ENCODE data around the gene PLA2G4E.

PLA2G4E gene

GRCh38 chr15:41940441-41940857 is 80.4 kb downstream of the PLA2G4E start:
- no peak for DNase-seq (ENCODE audit: low read depth)
- TF ChIP-seq, protein P1, sequence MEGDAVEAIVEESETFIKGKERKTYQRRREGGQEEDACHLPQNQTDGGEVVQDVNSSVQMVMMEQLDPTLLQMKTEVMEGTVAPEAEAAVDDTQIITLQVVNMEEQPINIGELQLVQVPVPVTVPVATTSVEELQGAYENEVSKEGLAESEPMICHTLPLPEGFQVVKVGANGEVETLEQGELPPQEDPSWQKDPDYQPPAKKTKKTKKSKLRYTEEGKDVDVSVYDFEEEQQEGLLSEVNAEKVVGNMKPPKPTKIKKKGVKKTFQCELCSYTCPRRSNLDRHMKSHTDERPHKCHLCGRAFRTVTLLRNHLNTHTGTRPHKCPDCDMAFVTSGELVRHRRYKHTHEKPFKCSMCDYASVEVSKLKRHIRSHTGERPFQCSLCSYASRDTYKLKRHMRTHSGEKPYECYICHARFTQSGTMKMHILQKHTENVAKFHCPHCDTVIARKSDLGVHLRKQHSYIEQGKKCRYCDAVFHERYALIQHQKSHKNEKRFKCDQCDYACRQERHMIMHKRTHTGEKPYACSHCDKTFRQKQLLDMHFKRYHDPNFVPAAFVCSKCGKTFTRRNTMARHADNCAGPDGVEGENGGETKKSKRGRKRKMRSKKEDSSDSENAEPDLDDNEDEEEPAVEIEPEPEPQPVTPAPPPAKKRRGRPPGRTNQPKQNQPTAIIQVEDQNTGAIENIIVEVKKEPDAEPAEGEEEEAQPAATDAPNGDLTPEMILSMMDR (IDR thresholded peaks at IDR 0.05; ENCODE audit: control insufficient read depth, insufficient read depth, low read depth, low read length, missing control alignments) = no peak
- no peak overlapping the region for H3K4me3 ChIP-seq (ENCODE audit: control insufficient read depth, low read depth, low read length)

- DNase-seq (ENCODE audit: low read depth) = no peak
- H3K4me3 ChIP-seq (ENCODE audit: control insufficient read depth, low read depth, low read length) = no peak overlapping the region
- TF ChIP-seq, protein P1 (IDR thresholded peaks at IDR 0.05; ENCODE audit: control insufficient read depth, insufficient read depth, low read depth, low read length, missing control alignments) = no peak
Observed at GRCh38 chr15:41939986-41940385, 80.9 kb downstream of the PLA2G4E start.

DNA sequence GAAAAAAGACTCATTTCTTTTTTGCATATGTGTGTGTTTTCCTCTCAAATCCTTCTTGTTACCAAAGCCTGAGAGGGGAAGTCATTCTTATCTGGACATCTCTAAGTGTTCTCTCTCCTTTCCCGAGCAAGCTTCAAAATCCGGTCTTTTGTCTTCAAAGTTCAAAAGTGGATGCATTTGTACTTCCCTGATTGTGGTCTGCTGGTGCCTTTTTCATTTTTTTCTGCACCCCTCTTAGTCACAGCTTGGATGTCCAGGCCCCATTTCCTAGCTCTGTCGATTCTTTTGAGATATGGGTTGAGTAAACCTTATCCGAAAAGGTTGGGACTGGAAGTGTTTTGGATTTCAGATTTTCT is 83.3 kb downstream of the PLA2G4E start:
- DNase-seq (ENCODE audit: low read depth) = no peak
- TF ChIP-seq, protein P1 (IDR thresholded peaks at IDR 0.05; ENCODE audit: control insufficient read depth, insufficient read depth, low read depth, low read length, missing control alignments) = no peak
- no peak overlapping the region for H3K4me3 ChIP-seq (ENCODE audit: control insufficient read depth, low read depth, low read length)

DNA sequence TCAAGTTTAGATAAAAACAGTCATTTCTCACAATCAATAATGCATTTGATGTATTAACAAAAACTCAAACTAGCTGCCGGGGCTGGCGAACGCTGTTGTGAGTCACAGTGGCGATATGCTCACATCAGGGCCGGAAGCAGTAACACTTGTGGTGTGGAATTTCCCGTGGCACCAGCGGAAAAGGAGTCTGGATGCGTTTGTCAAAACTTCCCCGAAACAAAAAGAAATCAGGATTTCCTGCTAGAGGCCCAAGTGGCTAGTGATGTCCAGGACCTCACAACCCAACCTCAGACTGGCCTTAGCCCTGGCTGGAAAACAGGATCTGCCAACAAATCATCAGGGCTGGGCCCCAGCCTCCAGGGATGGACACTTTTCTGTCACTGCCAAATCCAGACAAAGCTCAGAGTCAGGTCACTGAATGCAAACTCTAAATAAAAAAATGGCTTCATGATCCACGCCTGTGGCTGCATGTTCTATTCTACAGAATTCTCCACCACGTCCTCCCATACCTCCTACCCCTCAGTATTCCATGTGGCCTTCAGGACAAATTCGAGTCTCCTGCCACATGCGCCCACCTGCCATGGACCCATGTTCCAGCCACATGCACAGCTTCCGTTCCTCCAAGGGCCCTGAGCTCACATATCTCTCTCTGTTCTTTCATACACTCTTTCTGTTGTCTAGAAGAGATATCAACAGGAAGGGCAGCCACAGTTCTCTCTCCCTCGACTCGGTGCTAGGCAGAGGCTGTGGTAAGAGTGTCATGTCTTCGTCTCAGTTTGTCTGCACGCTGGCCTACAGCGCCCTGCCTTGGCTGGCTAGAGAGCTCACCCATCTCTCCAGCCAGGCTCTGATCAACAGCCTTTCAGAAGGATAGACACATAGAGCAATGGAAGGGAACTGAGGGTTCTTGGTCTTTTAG is 83.9 kb downstream of the PLA2G4E start:
- no peak overlapping the region for H3K4me3 ChIP-seq (ENCODE audit: control insufficient read depth, low read depth, low read length)
- TF ChIP-seq, protein P1 (IDR thresholded peaks at IDR 0.05; ENCODE audit: control insufficient read depth, insufficient read depth, low read depth, low read length, missing control alignments) = no peak
- no peak for DNase-seq (ENCODE audit: low read depth)

DNA sequence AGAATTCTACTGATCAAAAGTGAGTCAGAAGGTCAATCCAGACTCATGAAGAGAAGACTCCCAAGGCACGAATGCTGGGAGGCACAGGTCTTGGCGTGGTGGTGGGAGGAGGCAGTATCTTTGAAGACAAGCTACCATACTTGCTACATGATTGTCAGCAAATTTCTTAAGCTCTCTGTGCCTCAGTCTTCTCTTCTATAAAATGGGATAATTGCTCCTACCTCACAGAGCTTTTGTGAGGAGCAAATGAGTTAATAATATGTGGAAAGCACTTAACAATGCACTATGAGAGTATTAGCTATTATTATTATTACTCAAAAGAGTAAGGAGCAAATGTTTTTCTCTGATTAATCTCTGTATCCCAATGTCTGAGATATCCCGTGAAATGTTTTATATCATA is 84.7 kb downstream of the PLA2G4E start:
- TF ChIP-seq, protein P1 (IDR thresholded peaks at IDR 0.05; ENCODE audit: control insufficient read depth, insufficient read depth, low read depth, low read length, missing control alignments) = no peak
- no peak for DNase-seq (ENCODE audit: low read depth)
- no peak overlapping the region for H3K4me3 ChIP-seq (ENCODE audit: control insufficient read depth, low read depth, low read length)

DNA sequence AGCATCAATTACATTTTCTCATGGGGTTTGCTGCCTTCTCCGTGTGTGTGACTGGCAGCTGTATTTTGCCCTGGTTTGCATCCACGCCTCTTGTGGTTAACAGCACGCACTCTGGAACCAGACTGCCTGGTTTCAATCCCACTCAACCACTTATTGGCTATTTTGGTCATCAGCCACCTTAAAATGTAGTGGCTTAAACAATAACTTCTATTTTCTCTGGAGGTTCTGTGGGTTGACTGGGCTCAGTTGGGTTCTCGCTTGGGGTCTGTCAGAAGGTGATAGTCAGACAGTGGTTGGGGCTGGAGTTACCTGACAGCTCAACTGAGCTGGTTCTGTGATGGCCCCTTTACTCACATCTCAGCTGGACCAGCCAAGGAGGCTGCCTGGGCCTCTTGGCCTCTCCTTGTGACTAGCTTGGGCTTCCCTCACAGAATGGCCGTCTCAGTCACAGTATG is 85.2 kb downstream of the PLA2G4E start:
- DNase-seq (ENCODE audit: low read depth) = no peak
- TF ChIP-seq, protein P1 (IDR thresholded peaks at IDR 0.05; ENCODE audit: control insufficient read depth, insufficient read depth, low read depth, low read length, missing control alignments) = no peak
- H3K4me3 ChIP-seq (ENCODE audit: control insufficient read depth, low read depth, low read length) = no peak overlapping the region

Data from AG09309 (cell line).